NCI-H2107 treated with DMSO at 0.1 percent for 48 hours (cell line): ENCODE results near the gene RNF223.
"Not testable (repeated sequence)": the region's sequence is repeated elsewhere in the genome, so short reads cannot be mapped to it uniquely, and the experiment has no call there.

Experiments used
- DNase-seq: peaks from one replicate; lab custom pipeline; 2025; ENCODE audit not compliant: unreplicated experiment; lab: John Stamatoyannopoulos, UW

Gene RNF223

GRCh38 chr1:1088029-1088800, 14.1 kb upstream of the RNF223 start:
- no peak for DNase-seq

GRCh38 chr1:1087351-1088028, 13.4 kb upstream of the RNF223 start:
- DNase-seq = no peak

- no peak for DNase-seq
These were observed 12.8 kb upstream of the RNF223 start for GRCh38 chr1:1086911-1087341.

- DNase-seq = no peak
These were observed 12.1 kb upstream of the RNF223 start for GRCh38 chr1:1085911-1086841.

GRCh38 chr1:1085171-1085841, 11.2 kb upstream of the RNF223 start:
- DNase-seq = no peak

GRCh38 chr1:1084372-1085170, 10.5 kb upstream of the RNF223 start:
- no peak for DNase-seq

- DNase-seq = no peak
These were observed 9.6 kb upstream of the RNF223 start for GRCh38 chr1:1083416-1084371.

- DNase-seq = no peak
These were observed 8.8 kb upstream of the RNF223 start for GRCh38 chr1:1082776-1083415.

GRCh38 chr1:1082239-1082775, 8.2 kb upstream of the RNF223 start:
- no peak for DNase-seq

GRCh38 chr1:1081311-1082238, 7.5 kb upstream of the RNF223 start:
- no peak for DNase-seq

- DNase-seq = no peak
These were observed 6.8 kb upstream of the RNF223 start for GRCh38 chr1:1080951-1081310.

- no peak for DNase-seq
These were observed 6.1 kb upstream of the RNF223 start for GRCh38 chr1:1080122-1080757.

GRCh38 chr1:1079408-1080121, 5.5 kb upstream of the RNF223 start:
- DNase-seq = no peak

GRCh38 chr1:1077396-1077795, 3.3 kb upstream of the RNF223 start:
- not testable (repeated sequence) for DNase-seq

GRCh38 chr1:1075148-1075935, 1.2 kb upstream of the RNF223 start:
- no peak for DNase-seq
